K562 (cell line): ENCODE data around the gene ENPP6. TPM values are rescaled to one million over a fixed set of nuclear protein-coding genes. Genes with fewer than 3 reads are reported as not detected.

Experiments
- ATAC-seq: fragments of 200-7000 bp; cut with Tn5 transposase; 3 replicates; pipeline ENCODE4 v1.9.1; 2020; ENCODE audit warnings: moderate library complexity
- BruUV-seq: library from RNA; stranded (reverse); fragments of 400-500 nt; replicated peaks from 2 replicates; lab custom pipeline; 2021; lab: Mats Ljungman, UMichigan
- CTCF ChIA-PET: fragments of 300-600 bp; formaldehyde crosslinking; extraction: SDS; loops from one replicate; lab custom pipeline; 2021; ENCODE audit warnings: low intra/inter-chr PET ratio; lab: Yijun Ruan, JAX
- POLR2A ChIA-PET: fragments of 300-600, 350-650 bp; sonication (Branson Sonifier 250); formaldehyde crosslinking; extraction: SDS; loops from one replicate; lab custom pipeline; 2021; ENCODE audit warnings: antibody characterized with exemption, inconsistent platforms; lab: Yijun Ruan, JAX
- DNase-seq, 4 experiments: peaks; one replicate each; pipeline versions ENCODE4 v3.0.0 to v3.0.0-alpha.2; 2011 to 2018; ENCODE audit warnings: low spot score in 3 of 4, mixed read lengths in 3 of 4; ENCODE audit errors: extremely low read depth in 1 of 4
- FAIRE-seq: peaks from 2 replicates; lab custom pipeline; 2011; peaks lifted over from hg19 to GRCh38; lab: Jason Lieb, UNC
- H2AFZ ChIP-seq: 2 replicates; pipeline ENCODE4 v1.6.0; 2011; ENCODE audit warnings: low read depth, low read length, control low read depth, inconsistent platforms
- H3K27ac ChIP-seq: fragments of 200-600 bp; 3 replicates; pipeline ENCODE4 v1.8.0; 2011; ENCODE audit warnings: low read depth, mild to moderate bottlenecking, control low read depth, inconsistent platforms, low read length, moderate library complexity, mixed read lengths; ENCODE audit errors: extremely low read depth
- H3K27me3 ChIP-seq, 2 experiments: fragments of 300-600 bp in 1 of 2; 2 replicates in 1 of 2; 3 replicates in 1 of 2; pipeline versions ENCODE4 v1.6.0 to v1.8.0; 2011; ENCODE audit warnings: inconsistent platforms in 2 of 2, low read length in 2 of 2, mild to moderate bottlenecking in 1 of 2, mixed read lengths in 1 of 2, moderate library complexity in 1 of 2; ENCODE audit not compliant: control insufficient read depth in 2 of 2, insufficient read depth in 2 of 2
- H3K36me3 ChIP-seq: fragments of 300-600 bp; 3 replicates; pipeline ENCODE4 v1.8.0; 2011; ENCODE audit warnings: mild to moderate bottlenecking, low read length, inconsistent platforms; ENCODE audit not compliant: control insufficient read depth, insufficient read depth
- H3K4me1 ChIP-seq, 2 experiments: fragments of 200-600 bp in 1 of 2; replicated peaks in 1 of 2; 2 replicates in 1 of 2; 3 replicates in 1 of 2; pipeline versions ENCODE4 v1.5.1 to v1.8.0; 2011; ENCODE audit warnings: inconsistent platforms in 2 of 2, low read length in 2 of 2, mild to moderate bottlenecking in 1 of 2, mixed read lengths in 1 of 2, moderate library complexity in 1 of 2; ENCODE audit not compliant: control insufficient read depth in 2 of 2, insufficient read depth in 2 of 2
- H3K4me2 ChIP-seq: 2 replicates; pipeline ENCODE4 v1.6.1; 2011; ENCODE audit warnings: low read length, control low read depth, inconsistent platforms, mixed read lengths; ENCODE audit not compliant: insufficient read depth
- H3K4me3 ChIP-seq: fragments of 200-600 bp; sonication (generic), shearing (Covaris generic); 2 replicates; pipeline ENCODE4 v1.5.1; 2016; ENCODE audit warnings: control low read depth, inconsistent platforms
- H3K79me2 ChIP-seq: fragments of 200-600 bp; 3 replicates; pipeline ENCODE4 v1.8.0; 2011; ENCODE audit warnings: low read length, inconsistent platforms; ENCODE audit not compliant: control insufficient read depth, insufficient read depth
- H3K9ac ChIP-seq, 2 experiments: 2 replicates each; pipeline versions ENCODE4 v1.6.0 to v1.6.1; 2011; ENCODE audit warnings: low read depth in 2 of 2, low read length in 2 of 2, control low read depth in 1 of 2, inconsistent platforms in 1 of 2, mild to moderate bottlenecking in 1 of 2, mixed read lengths in 1 of 2; ENCODE audit not compliant: insufficient read depth in 1 of 2
- H3K9me1 ChIP-seq: one replicate; pipeline ENCODE4 v1.6.0; 2011; ENCODE audit warnings: inconsistent platforms, mild to moderate bottlenecking, low read length, moderate library complexity; ENCODE audit not compliant: control insufficient read depth, insufficient read depth
- H3K9me3 ChIP-seq: replicated peaks from 2 replicates; pipeline ENCODE4 v1.5.1; 2011; ENCODE audit warnings: low read depth, low read length, inconsistent platforms; ENCODE audit not compliant: control insufficient read depth, insufficient read depth
- H4K20me1 ChIP-seq: replicated peaks from 2 replicates; pipeline ENCODE4 v1.6.1; 2011; ENCODE audit warnings: low read length, inconsistent platforms, mixed read lengths; ENCODE audit not compliant: control insufficient read depth, insufficient read depth
- CC2D1A ChIP-seq: fragments of 450-650 bp; IDR thresholded peaks from 2 replicates; pipeline ENCODE4 v1.6.1; 2017; ENCODE audit warnings: mild to moderate bottlenecking
- JUND ChIP-seq, 2 experiments: IDR thresholded peaks; 2 replicates in 1 of 2; 3 replicates in 1 of 2; pipeline ENCODE4 v1.6.1; 2011; ENCODE audit warnings: borderline replicate concordance in 2 of 2, low read depth in 2 of 2, low read length in 2 of 2, improper control_type of control experiment in 1 of 2, missing biosample characterization in 1 of 2, missing genetic modification characterization in 1 of 2, missing genetic modification reagents in 1 of 2
- RAD21 ChIP-seq, 2 experiments: fragments of 250-450 bp in 1 of 2; fragments of 450-650 bp in 1 of 2; sonication (Bioruptor Pico) in 1 of 2; formaldehyde crosslinking in 1 of 2; IDR thresholded peaks in 1 of 2; conservative IDR thresholded peaks in 1 of 2; 2 replicates each; pipeline versions ENCODE4 v1.4.0 to v1.8.0; 2020 to 2022; ENCODE audit warnings: mild to moderate bottlenecking in 2 of 2, moderate library complexity in 1 of 2
- RB1 ChIP-seq: fragments of 450-650 bp; IDR thresholded peaks from 2 replicates; pipeline ENCODE4 v1.6.1; 2017; ENCODE audit warnings: low read depth, mild to moderate bottlenecking
- YY1 ChIP-seq, 3 experiments: IDR thresholded peaks; 2 replicates each; pipeline ENCODE4 v1.6.1; 2011; ENCODE audit warnings: low read length in 2 of 3, mild to moderate bottlenecking in 2 of 3, moderate library complexity in 2 of 3, borderline replicate concordance in 1 of 3, control low read depth in 1 of 3, low read depth in 1 of 3; ENCODE audit not compliant: insufficient read depth in 3 of 3, insufficient replicate concordance in 2 of 3, control insufficient read depth in 1 of 3, insufficient read length in 1 of 3; ENCODE audit errors: extremely low read depth in 1 of 3
- ZNF507 ChIP-seq: conservative IDR thresholded peaks from 2 replicates; pipeline ENCODE4 v1.6.1; 2017; ENCODE audit warnings: missing genetic modification characterization, missing compliant biosample characterization
- WGBS: fragments of 100-300 bp; shearing (Covaris generic); methylation state at CpG from one replicate; pipeline ENCODE4 v1.1.6; 2016; ENCODE audit warnings: low coverage, mixed read lengths; ENCODE audit not compliant: insufficient coverage; ENCODE audit errors: missing lambda C conversion rate; 5-methylcytosine and 5-hydroxymethylcytosine counted together
- in situ Hi-C: fragments of 300-500 bp; cut with MboI; formaldehyde crosslinking; loops from 4 replicates; pipeline ENCODE4 v1.15.0; 2018; ENCODE audit warnings: inconsistent platforms, mixed read lengths
- intact Hi-C: fragments of 100-400 bp; cut with micrococcal nuclease; formaldehyde crosslinking; loops from 2 replicates; pipeline ENCODE4 v1.14.2; 2022
- polyA plus RNA-seq, 8 experiments: library from polyadenylated mRNA; depleted of rRNA in 4 of 8; stranded (reverse) in 5 of 8; unstranded in 3 of 8; fragments of >200 nt; fragmentation: Nextera tagmentation in 2 of 8; fragmentation: Illumina TruSeq in 1 of 8; extraction: Ambion mirVana in 2 of 8; extraction: Trizol in 1 of 8; gene quantifications; 2 replicates each; pipeline versions ENCODE4 v1.2.1 to v1.2.3, GENCODE V29; 2011 to 2014; ENCODE audit warnings: inconsistent platforms in 1 of 8, missing spikeins in 1 of 8
- total RNA-seq, 7 experiments: library from RNA; depleted of rRNA in 6 of 7; stranded (reverse); fragments of >200 nt in 6 of 7; fragmentation: Illumina TruSeq in 2 of 7; extraction: Trizol in 2 of 7; gene quantifications; 2 replicates each; pipeline versions ENCODE4 v1.2.1 to v1.2.3, GENCODE V29; 2011 to 2021; ENCODE audit warnings: low replicate concordance in 1 of 7
- TF ChIP-seq, protein P1 (sequence below), 2 experiments: fragments of 450-650 bp; formaldehyde crosslinking in 1 of 2; IDR thresholded peaks; 2 replicates each; pipeline versions ENCODE4 v1.4.0 to v1.6.1; 2014 to 2020; ENCODE audit warnings: mild to moderate bottlenecking in 2 of 2, borderline replicate concordance in 1 of 2, low read depth in 1 of 2

The ENPP6 gene
- total and polyA plus RNA-seq, 9 of the 15 experiments (the other 6 are each of a cell fraction or from before 2014, with no cell fraction given) = 0.29 TPM; not detected in 8

- H3K4me1 ChIP-seq = peaks cover 0 to 24% of the 10 kb centered on the region in 2 experiments; a peak in 3 of 5 replicates
- intact Hi-C loops (loop anchor here (1.0 to 10.0 kb wide), 4 partner anchors 209 to 471 kb away; partner anchors contain the start of genes CASP3, CENPU and PRIMPOL), in situ Hi-C loops (no loop called here)
- no TSS peak for BruUV-seq
- peak overlapping the region; percentile 73 for H2AFZ ChIP-seq
- no peaks in the 10 kb centered on the region for H3K36me3 ChIP-seq
- ATAC-seq (peak; percentile 71), DNase-seq (peak; percentile 75 to 95 (median 78)), FAIRE-seq (peak; percentile 98)
- H3K27ac ChIP-seq = no peak overlapping the region
- peaks cover 0 to 3% of the 10 kb centered on the region in 2 experiments; a peak in 2 of 5 replicates for H3K27me3 ChIP-seq
- POLR2A ChIA-PET = interaction anchor here (0.6 to 1.2 kb wide), 6 partner anchors 225 to 470 kb away, joined by 3 to 6 read pairs (median 4); partner anchors contain the start of genes CASP3 and CENPU
- H3K4me3 ChIP-seq = no peak overlapping the region
- H3K79me2 ChIP-seq = no peaks in the 10 kb centered on the region
- WGBS = 10% methylated on average over 19 of the region's 19 CpGs
- no peak overlapping the region for H3K9ac ChIP-seq
- CTCF ChIA-PET = interaction anchor here (3.6 kb wide), 1 partner anchor 275 kb away, joined by 31 read pairs; no protein-coding TSS in a partner anchor
- no peaks in the 10 kb centered on the region for H3K9me1 ChIP-seq
- peak overlapping the region; percentile 47 for H3K4me2 ChIP-seq
- H4K20me1 ChIP-seq = no peaks in the 10 kb centered on the region
- H3K9me3 ChIP-seq = no peaks in the 10 kb centered on the region
- TF ChIP-seq RAD21 (CRISPR knock-in tag; conservative IDR thresholded peaks at IDR 0.05 in 1 of 2, IDR thresholded peaks at IDR 0.05 in 1 of 2) = peak; percentile 85 to 86
- peak; percentile 54; the same call in 1 of the 2 replicates for TF ChIP-seq CC2D1A
- peak in 2 of 3 experiments; percentile 53 for TF ChIP-seq YY1 (IDR thresholded peaks at IDR 0.05; ENCODE audit: borderline replicate concordance in 1 of 3, control insufficient read depth in 1 of 3, extremely low read depth in 1 of 3, insufficient read depth in 3 of 3, insufficient read length in 1 of 3, insufficient replicate concordance in 2 of 3, low read depth in 1 of 3, low read length in 2 of 3)
- TF ChIP-seq RB1 = peak; percentile 51; the same call in 1 of the 2 replicates
- TF ChIP-seq JUND (IDR thresholded peaks at IDR 0.05; ENCODE audit: borderline replicate concordance, low read depth, low read length) = peak; percentile 19; the same call in 1 of the 2 replicates
- no peak for TF ChIP-seq JUND (tag; IDR thresholded peaks at IDR 0.05; ENCODE audit: borderline replicate concordance, low read depth, low read length)
- TF ChIP-seq, protein P1, sequence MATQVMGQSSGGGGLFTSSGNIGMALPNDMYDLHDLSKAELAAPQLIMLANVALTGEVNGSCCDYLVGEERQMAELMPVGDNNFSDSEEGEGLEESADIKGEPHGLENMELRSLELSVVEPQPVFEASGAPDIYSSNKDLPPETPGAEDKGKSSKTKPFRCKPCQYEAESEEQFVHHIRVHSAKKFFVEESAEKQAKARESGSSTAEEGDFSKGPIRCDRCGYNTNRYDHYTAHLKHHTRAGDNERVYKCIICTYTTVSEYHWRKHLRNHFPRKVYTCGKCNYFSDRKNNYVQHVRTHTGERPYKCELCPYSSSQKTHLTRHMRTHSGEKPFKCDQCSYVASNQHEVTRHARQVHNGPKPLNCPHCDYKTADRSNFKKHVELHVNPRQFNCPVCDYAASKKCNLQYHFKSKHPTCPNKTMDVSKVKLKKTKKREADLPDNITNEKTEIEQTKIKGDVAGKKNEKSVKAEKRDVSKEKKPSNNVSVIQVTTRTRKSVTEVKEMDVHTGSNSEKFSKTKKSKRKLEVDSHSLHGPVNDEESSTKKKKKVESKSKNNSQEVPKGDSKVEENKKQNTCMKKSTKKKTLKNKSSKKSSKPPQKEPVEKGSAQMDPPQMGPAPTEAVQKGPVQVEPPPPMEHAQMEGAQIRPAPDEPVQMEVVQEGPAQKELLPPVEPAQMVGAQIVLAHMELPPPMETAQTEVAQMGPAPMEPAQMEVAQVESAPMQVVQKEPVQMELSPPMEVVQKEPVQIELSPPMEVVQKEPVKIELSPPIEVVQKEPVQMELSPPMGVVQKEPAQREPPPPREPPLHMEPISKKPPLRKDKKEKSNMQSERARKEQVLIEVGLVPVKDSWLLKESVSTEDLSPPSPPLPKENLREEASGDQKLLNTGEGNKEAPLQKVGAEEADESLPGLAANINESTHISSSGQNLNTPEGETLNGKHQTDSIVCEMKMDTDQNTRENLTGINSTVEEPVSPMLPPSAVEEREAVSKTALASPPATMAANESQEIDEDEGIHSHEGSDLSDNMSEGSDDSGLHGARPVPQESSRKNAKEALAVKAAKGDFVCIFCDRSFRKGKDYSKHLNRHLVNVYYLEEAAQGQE (IDR thresholded peaks at IDR 0.05; ENCODE audit: borderline replicate concordance) = peak; percentile 85
- TF ChIP-seq, protein P1 (CRISPR knock-in tag; IDR thresholded peaks at IDR 0.05; ENCODE audit: low read depth) = no peak
- no peak for TF ChIP-seq ZNF507 (tag)
Measured at GRCh38 chr4:184263910-184264732, 46.4 kb upstream of the ENPP6 start.
